ENCODE data around the gene LSM3. TPM values are rescaled to one million over a fixed set of nuclear protein-coding genes. Genes with fewer than 3 reads are reported as not detected.

LSM3 gene
- total RNA-seq, 4 donors from 2014 or later, result 4.8 to 7.9 (median 5.8) TPM

DNA sequence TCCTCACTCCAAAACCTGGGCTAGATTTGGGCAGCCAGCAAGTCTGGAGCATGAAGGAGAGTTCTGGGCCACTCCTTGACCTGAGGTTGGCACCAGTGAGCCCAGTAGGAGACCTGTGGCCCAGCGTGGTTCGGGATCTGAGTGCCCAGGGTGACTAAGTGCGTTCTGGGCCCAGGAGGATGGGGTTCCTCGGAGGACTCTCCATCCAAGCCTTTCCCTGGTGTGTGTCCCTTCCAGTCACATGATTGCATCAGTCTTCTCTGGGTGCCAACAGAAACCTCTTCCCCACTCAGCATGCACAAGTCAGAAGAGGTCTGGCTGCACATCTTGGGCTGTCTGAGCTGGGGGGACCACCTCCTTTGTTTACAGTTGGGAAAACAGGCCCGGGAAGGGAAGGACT is 38.8 kb upstream of the LSM3 start:
- H3K9me3 ChIP-seq, result no peaks in the 10 kb centered on the region
- 81 to 83% methylated on average over 5 of the region's 5 CpGs for WGBS, 2 donors
- H3K4me1 ChIP-seq, result peaks cover 0 to 53% (median 20%) of the 10 kb centered on the region in 4 donors
- no peaks in the 10 kb centered on the region for H3K27me3 ChIP-seq
- H3K36me3 ChIP-seq, result peaks cover 0 to 75% (median 10%) of the 10 kb centered on the region in 3 donors
- H3K27ac ChIP-seq, result peak overlapping the region in 1 of 4 donors; percentile 1
- TF ChIP-seq, protein P1, sequence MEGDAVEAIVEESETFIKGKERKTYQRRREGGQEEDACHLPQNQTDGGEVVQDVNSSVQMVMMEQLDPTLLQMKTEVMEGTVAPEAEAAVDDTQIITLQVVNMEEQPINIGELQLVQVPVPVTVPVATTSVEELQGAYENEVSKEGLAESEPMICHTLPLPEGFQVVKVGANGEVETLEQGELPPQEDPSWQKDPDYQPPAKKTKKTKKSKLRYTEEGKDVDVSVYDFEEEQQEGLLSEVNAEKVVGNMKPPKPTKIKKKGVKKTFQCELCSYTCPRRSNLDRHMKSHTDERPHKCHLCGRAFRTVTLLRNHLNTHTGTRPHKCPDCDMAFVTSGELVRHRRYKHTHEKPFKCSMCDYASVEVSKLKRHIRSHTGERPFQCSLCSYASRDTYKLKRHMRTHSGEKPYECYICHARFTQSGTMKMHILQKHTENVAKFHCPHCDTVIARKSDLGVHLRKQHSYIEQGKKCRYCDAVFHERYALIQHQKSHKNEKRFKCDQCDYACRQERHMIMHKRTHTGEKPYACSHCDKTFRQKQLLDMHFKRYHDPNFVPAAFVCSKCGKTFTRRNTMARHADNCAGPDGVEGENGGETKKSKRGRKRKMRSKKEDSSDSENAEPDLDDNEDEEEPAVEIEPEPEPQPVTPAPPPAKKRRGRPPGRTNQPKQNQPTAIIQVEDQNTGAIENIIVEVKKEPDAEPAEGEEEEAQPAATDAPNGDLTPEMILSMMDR (IDR thresholded peaks at IDR 0.05), result no peak
- no peak for TF ChIP-seq EP300 (IDR thresholded peaks at IDR 0.05)
- DNase-seq (ENCODE audit: low spot score in 2 of 2), result no peak
- no peak overlapping the region for H3K4me3 ChIP-seq

DNA sequence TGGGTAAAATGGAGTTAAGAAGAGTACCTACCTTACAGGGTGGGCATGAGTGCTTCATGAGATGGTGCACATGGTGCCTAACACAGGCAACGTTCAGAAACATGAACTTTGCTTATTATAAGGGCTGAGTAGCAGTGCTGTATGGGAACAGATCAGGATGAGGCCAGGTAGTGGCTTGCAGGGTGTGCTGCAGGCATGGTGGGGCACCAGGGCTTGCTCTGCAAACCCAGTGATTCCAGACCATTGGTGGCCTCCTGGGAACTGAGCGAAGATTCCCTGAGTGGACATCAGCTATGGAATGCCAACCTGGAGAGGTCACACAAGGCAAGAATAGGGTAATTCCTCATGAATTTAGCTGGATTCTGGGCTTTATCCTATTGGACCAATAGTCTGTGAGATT is 37.9 kb upstream of the LSM3 start:
- no peak for TF ChIP-seq POLR2A (IDR thresholded peaks at IDR 0.05)
- TF ChIP-seq, protein P1 (IDR thresholded peaks at IDR 0.05), result no peak
- no peak for TF ChIP-seq EP300 (IDR thresholded peaks at IDR 0.05)
- no peak for DNase-seq (ENCODE audit: low spot score in 2 of 2)
- H3K27ac ChIP-seq, result peak overlapping the region in 2 of 4 donors; percentile 6 to 94
- H3K36me3 ChIP-seq, result peaks cover 0 to 68% (median 4%) of the 10 kb centered on the region in 3 donors
- H3K4me3 ChIP-seq, result no peak overlapping the region
- H3K9me3 ChIP-seq, result no peaks in the 10 kb centered on the region
- no peaks in the 10 kb centered on the region for H3K27me3 ChIP-seq
- 84 to 92% methylated on average over 2 of the region's 2 CpGs for WGBS, 2 donors
- peaks cover 0 to 62% (median 29%) of the 10 kb centered on the region in 4 donors for H3K4me1 ChIP-seq

DNA sequence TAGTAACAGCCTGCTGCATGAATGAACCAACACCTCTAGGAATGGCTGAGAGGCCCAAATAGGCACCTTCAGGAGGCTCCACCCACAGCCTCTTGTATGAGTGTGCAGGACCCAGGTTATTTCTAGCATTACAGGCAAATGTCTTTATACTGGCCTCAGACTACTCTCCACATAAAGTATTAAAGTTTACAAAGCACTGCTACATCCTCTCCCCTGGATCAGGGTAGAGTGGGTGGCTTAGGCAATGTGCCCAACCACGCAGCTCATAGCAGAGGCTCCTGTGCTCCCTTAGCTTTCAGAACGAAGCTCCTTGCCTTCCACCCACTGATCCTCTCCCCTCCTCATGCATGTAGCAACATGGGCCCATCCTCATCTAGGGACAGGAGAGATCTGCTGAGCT is 37.5 kb upstream of the LSM3 start:
- Histone ChIP-seq H3K9me3 (no peaks in the 10 kb centered on the region), H3K4me1 (peaks cover 0 to 67% (median 31%) of the 10 kb centered on the region in 4 donors), H3K27ac (peak overlapping the region in 2 of 4 donors; percentile 6 to 94), H3K36me3 (peaks cover 0 to 68% (median 3%) of the 10 kb centered on the region in 3 donors), H3K4me3 (no peak overlapping the region), H3K27me3 (no peaks in the 10 kb centered on the region)
- TF ChIP-seq, protein P1 (IDR thresholded peaks at IDR 0.05), result no peak
- TF ChIP-seq EP300 (IDR thresholded peaks at IDR 0.05) (no peak), POLR2A (IDR thresholded peaks at IDR 0.05) (no peak)
- 57 to 64% methylated on average over 2 of the region's 2 CpGs for WGBS, 2 donors
- no peak for DNase-seq (ENCODE audit: low spot score in 2 of 2)

DNA sequence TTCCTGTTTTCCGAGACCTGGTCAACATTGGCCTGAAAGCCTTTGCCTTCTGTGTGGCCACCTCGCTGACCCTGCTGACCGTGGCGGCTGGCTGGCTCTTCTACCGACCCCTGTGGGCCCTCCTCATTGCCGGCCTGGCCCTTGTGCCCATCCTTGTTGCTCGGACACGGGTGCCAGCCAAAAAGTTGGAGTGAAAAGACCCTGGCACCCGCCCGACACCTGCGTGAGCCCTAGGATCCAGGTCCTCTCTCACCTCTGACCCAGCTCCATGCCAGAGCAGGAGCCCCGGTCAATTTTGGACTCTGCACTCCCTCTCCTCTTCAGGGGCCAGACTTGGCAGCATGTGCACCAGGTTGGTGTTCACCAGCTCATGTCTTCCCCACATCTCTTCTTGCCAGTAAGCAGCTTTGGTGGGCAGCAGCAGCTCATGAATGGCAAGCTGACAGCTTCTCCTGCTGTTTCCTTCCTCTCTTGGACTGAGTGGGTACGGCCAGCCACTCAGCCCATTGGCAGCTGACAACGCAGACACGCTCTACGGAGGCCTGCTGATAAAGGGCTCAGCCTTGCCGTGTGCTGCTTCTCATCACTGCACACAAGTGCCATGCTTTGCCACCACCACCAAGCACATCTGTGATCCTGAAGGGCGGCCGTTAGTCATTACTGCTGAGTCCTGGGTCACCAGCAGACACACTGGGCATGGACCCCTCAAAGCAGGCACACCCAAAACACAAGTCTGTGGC is 36.8 kb upstream of the LSM3 start:
- H3K27ac ChIP-seq, result peak overlapping the region in 3 of 4 donors; percentile 80 to 96 (median 94)
- no peak for DNase-seq (ENCODE audit: low spot score in 2 of 2)
- H3K36me3 ChIP-seq, result peaks cover 0 to 68% (median 7%) of the 10 kb centered on the region in 3 donors

More for the DNA sequence above, 36.8 kb upstream of the LSM3 start:
- Histone ChIP-seq H3K4me3 (no peak overlapping the region), H3K9me3 (no peaks in the 10 kb centered on the region), H3K4me1 (peaks cover 0 to 65% (median 31%) of the 10 kb centered on the region in 4 donors), H3K27me3 (no peaks in the 10 kb centered on the region)
- 86% methylated on average over 19 of the region's 19 CpGs for WGBS, 2 donors
- TF ChIP-seq POLR2A (IDR thresholded peaks at IDR 0.05) (no peak), EP300 (IDR thresholded peaks at IDR 0.05) (no peak)
- TF ChIP-seq, protein P1 (IDR thresholded peaks at IDR 0.05), result no peak
